Activated T-cell treated with anti-CD3 and anti-CD28 coated beads for 4 hours (primary cell): ENCODE results near the gene CES5A.
"Not testable (repeated sequence)": the region's sequence is repeated elsewhere in the genome, so short reads cannot be mapped to it uniquely, and the experiment has no call there.

Experiments
- DNase-seq: peaks from one replicate; pipeline ENCODE4 v3.0.0-alpha.2; 2020

The CES5A gene

DNA sequence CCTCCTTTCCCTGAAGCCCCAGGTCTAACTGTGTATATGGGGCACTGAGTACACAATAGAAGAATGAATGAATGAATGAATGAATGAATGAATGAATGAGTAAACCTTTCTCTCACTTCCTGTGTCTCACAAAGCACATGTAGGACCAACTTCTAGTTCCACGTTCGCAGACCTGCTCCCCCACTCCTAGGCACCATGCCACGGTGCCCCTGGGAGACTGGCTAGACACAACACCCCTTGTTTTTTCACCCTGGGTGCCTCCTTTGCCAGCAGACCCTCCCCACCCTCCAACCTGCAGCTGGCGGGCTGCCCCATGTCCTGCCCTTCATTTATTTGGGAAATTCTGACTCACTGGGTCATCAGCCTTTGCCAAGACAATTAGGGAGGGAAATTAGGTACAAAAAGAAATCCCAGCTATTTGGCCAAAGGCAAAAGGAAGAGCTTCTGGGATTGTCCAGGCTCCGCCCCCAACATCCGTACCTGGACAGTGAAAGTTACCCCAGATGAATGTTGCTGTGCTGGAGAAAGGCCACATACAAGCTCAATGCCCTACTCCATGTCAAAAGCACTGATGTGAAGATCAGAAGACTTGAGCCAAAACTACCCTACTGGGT, 50.0 kb downstream of the CES5A start:
- DNase-seq = no peak

DNA sequence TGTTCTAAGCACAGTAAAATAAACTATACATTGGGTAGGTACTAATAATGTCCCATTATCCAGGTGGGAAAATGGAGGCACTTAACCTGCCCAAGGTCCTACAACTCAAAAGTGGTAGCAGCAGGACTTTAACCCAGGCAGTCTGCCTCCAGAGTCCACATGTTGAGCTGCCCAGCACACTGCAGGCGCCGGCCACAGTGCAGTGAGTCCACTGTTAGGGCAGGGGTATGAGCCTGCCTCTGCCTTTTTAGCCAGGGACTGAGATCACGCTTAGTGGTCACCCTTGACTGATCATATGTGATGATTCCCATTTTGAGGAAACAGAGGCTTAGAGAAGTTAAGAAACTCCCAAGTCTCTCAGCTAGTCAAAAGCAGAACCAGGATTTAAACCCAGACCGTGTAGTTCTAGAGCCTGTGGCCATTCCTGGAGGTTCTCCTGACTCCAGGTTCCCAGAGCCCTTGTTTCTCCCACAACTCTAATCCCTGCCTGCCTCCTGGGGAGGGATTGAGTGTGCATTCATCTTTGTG, 50.6 kb downstream of the CES5A start:
- no peak for DNase-seq

DNA sequence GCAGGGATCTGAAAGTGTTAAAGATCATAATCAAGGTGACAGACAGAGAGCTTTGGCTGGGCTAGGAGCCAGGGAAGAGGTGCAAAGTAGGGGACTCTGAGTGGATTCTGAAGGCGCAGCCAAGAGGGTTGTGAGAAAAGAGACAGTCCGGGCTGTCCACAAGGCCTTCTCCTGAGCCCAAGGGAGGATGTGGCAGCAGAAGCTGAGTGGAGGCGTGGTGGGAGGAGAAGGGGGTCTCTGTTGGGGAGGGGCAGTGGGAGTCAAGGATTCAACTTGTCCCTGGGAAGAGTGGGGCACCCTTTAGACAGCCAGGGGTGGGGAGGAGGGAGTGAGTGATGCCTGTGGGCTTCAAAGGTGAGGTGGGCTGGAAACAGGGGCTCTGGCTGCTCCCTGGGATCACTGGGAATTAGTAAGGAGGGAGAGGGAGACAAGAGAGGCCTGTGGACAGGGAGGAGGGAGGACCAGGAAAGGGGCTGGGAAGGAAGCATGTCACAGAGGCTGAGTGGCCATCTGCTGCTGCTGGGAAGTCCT, 52.8 kb downstream of the CES5A start:
- DNase-seq = no peak

DNA sequence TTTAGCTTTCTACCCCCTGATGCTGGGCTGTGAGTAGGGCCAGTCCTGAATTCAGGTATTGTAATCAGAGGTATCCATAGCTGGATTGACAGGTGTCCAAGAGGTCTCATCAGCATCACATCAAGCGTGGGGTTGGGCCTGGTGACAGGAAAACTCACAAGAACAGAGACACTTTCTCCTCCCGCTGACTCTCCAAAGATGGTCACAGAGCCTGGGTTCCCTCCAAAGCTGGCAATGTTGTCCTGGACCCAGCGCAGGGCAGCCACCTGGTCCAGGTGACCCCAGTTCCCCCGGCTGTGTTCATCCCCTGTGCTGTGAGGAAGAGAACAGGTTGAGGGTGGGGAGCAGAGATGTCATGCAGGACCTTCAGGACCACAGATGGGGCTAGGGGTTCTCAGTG, 54.0 kb downstream of the CES5A start:
- no peak for DNase-seq

DNA sequence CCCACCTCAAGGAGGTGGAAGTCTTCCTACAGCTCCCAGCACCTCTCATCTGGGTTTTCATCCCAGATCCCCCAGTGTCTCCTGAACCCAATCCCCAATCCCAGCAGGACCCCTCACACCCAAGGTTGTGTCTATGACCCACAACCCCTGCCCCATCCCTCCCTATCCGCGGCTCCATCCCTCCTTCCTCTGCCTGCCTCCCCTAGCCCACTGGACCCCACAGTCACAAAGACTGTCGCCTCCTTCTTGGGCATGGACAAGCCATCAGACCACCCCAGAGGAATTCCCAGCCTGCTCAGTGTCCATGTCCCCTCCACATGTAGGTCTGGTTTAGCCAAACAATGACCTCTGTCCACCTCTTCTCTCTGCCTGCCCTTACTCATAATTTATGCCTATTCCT, 54.6 kb downstream of the CES5A start:
- DNase-seq = no peak

DNA sequence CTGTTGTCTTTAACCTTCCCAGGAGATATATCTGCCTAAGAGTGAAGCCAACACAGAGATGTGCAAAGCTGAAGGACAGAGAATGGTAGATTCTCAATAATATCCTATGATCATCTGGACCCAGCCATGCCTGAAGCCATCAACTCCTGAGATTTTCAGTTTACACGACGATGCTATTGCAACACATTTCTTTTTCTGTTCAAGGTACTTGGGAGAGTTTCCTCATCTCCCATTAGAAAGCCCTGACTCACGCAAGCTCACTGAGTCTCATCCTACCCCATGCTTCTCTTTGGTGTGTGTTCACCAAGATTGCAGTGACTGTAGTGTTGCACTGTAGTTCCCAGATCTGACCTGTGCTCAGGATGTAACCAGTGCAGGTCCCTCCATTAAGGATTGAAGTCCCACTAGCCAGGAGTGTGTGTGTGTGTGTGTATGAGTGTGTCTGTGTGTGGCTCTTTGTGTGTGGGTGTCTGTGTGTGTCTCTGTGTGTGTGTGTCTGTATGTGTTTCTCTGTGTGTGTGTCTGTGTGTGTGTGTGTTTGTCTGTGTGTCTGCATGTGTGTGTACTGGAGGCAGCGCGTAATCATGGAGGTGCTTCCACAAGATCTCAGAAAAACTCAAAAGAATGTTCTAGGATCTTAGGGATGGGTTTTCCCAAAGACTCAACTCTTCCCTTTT, 57.8 kb downstream of the CES5A start:
- DNase-seq = no peak

DNA sequence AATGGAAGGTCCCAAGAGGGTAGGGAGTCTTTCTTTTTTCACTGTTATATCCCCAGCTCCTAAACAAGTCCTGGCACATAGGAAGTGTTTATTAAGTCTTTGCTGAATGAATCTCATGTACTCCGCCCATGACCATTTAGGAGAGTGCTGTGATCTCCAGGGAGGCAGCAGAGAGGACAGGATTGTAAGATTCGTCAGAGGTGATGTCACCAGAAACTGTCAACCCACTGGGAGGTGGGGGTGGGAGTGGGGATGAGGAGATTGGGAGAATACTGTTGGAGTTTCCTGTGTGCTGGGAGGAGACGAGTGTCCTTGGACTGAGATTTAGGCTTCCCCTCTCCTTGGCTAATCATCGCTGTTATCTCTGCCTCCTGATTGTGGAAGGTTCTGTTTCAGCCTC, 59.0 kb downstream of the CES5A start:
- not testable (repeated sequence) for DNase-seq

DNA sequence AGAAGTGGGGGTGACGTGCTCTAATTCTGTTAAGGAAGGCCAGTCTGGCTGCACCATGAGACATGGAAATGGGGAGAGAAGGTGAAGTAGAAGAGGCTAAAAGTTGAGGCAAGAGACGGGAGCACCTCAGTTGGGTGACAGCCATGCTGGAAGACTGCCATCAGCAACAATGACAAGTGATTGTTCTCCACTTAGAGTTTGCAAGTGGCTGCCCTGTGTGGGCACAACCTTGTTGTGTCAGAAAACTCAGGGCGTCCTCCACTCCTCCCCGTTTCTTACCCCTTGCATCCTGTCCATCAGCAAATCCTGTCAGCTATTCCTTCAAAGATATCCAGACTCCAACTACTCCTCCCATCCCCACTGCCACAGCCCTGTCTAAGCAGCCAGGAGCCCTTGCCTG, 59.9 kb downstream of the CES5A start:
- DNase-seq = no peak

DNA sequence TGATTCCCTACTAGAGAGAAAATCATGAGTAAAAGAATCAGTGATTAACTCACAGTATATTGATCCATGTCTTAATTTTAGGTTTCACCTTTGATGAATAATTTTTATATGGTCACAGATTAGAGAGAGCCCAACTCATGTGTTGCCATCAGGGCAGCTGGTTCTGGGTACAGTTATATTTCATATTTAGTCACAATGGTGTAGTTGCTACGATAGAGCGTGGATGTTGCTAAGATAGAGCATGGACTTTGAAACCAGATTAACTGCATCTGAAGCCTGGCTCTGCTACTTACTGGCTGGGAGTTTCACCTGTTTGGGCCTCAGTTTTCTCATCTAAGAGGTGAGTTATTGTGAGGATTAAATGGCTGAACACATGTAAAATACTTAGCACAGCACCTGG, 61.0 kb downstream of the CES5A start:
- not testable (repeated sequence) for DNase-seq

DNA sequence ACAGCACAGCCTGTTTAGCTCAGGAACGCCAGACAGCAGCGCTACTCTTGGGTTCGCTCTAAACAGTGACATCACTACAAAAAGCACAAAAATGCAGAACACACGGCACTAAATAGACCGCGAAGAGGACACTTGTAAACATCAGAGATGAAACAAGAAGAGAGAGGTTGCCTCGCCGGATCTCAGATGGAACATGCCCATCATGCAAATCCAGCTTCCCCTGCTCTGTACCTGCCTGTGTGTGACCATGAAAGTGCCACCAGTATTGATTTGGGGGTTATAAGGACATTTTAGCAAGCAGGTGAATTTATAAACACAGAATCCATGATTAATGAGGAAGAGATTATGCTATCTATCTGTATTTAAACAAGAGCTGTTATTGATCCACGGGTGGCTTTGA, 61.4 kb downstream of the CES5A start:
- not testable (repeated sequence) for DNase-seq

DNA sequence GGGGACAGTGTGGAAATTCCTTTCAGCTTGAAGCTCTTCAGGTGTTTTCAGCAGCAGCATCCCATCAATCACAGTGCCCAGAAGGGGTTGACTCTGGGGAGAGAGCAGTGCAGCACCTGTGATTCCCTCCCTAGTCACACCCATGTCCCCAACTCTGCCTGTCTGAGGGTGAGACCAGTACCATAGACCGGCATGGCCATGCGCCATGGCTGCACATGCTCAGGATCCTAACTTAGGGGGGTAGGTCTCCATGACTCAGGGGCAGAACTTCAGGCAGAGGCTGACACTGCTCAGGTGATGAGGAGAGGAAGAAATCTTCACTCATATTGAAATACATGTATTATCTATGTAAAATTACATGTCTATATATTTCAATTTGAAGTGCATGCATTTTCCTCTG, 62.2 kb downstream of the CES5A start:
- no peak for DNase-seq

DNA sequence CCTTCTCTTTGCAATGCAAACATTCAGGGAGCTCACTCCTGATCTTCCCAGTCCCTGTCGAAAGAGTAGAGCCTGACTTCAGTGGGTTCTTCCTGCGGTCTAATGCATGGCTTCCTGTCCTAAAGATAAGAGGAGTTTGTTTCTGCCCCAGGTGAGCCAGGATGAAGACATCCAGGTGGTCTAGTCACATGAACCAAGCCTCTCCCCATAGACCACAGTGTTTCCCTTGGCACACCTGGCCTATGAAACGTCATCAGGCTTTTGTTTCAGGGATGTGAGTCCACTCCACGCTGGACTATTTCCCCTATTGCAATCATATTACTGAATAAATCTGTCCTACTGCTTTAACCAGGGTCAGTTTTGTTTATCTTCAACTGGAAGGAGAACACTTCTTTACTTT, 63.4 kb downstream of the CES5A start:
- no peak for DNase-seq

DNA sequence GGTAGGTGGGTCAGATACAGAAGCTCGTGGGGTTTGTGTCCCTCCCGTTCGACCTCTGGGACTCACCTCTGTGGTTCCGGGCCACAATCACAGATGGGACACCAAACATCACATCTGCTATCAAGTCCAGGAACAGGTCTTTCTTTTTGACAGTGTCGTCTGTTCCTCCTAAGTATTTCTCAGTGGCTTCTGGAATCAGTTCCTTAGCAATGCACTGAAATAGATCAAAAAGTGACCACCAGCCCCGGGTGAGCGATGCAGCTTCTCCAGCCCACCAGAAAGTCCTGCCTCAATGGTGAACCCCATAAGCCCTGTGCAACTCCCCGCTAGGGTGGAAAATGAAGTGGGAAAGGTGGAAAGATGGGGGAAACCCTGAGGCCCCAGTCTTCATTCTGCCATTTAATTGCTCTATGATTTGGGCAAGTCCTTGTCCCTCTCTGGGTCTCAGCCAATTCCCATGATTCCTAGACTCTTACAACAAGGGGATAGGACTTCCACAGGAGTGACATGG, 64.7 kb downstream of the CES5A start:
- DNase-seq = no peak

DNA sequence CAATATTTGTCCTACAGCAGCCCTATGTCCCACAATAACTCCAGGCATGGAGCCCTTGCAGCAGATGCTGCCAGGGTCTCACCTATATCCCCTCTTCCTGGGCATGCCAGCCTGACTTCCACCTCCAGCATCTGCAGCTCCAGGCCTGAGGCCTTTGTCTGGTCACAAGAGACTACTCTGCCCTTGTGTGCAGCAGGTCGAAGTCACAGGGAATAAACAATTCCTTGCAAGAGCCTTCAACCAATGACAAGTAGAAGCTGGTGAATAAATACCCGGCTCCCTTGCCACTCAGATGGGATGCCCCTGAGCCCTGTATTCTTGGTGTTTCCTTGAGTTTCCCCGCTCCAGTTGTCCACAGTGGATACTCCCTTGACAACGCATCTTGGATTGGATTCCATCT, 65.3 kb downstream of the CES5A start:
- no peak for DNase-seq

DNA sequence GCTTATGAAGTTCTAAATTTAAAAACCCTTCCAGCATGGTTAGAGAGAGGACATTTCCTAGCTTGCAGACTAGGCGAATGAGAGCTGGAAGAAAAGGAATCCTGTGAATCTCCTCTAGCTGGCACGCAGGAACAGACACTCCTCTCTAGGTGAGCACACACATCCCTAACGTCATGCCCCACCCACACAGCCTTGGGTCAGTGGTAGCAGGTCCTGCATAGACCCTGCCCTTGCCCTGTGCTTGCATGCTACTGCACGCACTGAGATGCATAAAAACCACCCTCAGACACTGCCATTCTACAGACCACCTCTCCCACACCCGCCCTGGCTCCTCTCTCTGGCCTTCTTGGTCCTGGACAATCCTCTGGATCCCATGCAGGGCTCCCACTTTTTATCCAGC, 65.8 kb downstream of the CES5A start:
- DNase-seq = no peak

DNA sequence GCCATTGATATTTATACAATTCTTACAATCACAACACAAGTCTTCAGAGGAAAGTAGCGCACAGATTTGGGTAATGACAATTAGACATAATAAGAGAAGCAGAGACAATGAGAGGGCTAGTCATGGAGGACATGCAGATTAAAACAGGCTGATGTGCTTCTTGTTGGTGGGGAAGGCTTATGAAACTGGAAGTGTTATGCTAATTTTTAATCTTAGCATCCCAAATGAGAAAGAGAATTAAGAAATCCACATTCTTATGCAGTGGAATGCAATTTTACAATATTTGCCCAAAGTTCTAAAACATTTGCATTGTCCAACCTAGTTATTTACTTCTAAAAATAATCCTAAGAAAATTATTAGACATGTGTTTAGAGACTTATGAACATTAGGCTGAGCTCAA, 66.9 kb downstream of the CES5A start:
- not testable (repeated sequence) for DNase-seq

DNA sequence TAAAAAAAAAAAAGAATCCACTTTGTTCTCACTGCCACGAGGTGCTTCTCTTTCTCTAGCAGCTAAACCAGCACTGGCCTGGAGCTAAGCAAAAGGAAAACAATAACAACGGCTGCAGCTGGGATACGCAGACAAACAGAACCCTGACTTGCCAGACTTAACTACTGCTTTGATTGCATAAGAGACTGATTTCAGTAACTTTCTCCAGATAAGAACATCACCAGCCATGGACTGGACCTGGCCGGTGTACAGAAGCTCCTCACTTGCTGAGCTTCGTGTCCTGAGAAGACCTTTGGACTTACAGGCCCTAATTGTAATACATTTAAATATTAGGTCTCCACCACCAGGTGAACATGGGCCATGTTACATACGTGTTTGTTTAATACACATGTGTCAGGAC, 70.1 kb downstream of the CES5A start:
- not testable (repeated sequence) for DNase-seq

DNA sequence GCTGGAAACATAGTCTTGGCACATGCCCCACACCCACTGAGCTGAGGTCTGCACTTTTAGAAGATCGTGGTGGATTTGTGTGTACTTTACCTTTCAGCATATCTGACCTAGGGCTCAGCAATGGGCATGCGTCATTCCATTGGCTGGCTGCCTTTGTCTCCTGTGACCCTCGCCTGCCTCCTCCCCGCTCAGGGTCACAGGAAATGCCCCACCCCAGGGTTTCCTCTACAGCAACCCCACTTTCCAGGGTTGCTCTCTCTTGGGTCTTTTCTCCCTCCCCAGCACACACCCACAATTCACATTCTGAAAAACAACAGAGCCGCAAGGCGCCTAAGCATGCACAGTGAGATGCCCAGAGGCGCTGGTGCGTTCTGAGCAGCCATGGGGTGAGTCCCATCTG, 71.5 kb downstream of the CES5A start:
- not testable (repeated sequence) for DNase-seq
